Cardiac fibroblast (primary cell): Measurements from ENCODE around the gene PLAGL2.

ENCODE experiments used
- DNase-seq, 2 donors: peaks; one replicate each; pipeline versions ENCODE4 v3.0.0 to v3.0.0-alpha.2; 2010; ENCODE audit warnings: low read depth in 2 of 2
- H3K4me3 ChIP-seq, 2 donors: replicated peaks in 1 of 2; 1 replicate in 1 of 2; 2 replicates in 1 of 2; pipeline ENCODE4 v1.5.1; 2011; ENCODE audit warnings: low read depth in 2 of 2, low read length in 2 of 2, mild to moderate bottlenecking in 2 of 2, moderate library complexity in 1 of 2
- TF ChIP-seq, protein P1 (sequence below): IDR thresholded peaks from one replicate; pipeline ENCODE4 v1.5.1; 2011; ENCODE audit warnings: low read depth, mild to moderate bottlenecking, low read length, inconsistent platforms

PLAGL2 gene

DNA sequence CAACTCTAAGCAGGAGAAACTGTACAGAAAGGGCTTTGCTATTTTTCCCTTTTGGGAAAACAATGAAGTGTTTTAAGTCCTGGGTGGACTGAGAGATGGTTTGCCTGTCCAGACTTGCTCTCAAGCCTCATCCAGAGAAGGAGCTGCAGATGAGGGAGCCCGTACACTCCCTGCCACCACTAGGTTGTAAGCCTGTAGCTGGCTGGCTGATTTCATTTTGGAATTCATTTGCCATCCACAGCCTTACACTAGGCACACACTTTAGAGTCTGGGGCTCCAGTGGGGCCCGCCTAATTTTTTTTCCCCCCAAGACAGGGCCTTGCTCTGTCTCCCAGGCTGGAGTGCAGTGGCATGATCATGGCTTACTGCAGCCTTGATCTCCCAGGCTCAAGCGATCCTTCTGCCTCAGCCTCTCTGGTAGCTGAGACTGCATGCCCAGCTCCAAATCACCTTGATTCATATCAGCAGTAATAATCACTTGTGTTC, 28.5 kb upstream of the PLAGL2 start:
- no peak for DNase-seq
- H3K4me3 ChIP-seq = no peak overlapping the region
- TF ChIP-seq, protein P1, sequence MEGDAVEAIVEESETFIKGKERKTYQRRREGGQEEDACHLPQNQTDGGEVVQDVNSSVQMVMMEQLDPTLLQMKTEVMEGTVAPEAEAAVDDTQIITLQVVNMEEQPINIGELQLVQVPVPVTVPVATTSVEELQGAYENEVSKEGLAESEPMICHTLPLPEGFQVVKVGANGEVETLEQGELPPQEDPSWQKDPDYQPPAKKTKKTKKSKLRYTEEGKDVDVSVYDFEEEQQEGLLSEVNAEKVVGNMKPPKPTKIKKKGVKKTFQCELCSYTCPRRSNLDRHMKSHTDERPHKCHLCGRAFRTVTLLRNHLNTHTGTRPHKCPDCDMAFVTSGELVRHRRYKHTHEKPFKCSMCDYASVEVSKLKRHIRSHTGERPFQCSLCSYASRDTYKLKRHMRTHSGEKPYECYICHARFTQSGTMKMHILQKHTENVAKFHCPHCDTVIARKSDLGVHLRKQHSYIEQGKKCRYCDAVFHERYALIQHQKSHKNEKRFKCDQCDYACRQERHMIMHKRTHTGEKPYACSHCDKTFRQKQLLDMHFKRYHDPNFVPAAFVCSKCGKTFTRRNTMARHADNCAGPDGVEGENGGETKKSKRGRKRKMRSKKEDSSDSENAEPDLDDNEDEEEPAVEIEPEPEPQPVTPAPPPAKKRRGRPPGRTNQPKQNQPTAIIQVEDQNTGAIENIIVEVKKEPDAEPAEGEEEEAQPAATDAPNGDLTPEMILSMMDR = no peak

DNA sequence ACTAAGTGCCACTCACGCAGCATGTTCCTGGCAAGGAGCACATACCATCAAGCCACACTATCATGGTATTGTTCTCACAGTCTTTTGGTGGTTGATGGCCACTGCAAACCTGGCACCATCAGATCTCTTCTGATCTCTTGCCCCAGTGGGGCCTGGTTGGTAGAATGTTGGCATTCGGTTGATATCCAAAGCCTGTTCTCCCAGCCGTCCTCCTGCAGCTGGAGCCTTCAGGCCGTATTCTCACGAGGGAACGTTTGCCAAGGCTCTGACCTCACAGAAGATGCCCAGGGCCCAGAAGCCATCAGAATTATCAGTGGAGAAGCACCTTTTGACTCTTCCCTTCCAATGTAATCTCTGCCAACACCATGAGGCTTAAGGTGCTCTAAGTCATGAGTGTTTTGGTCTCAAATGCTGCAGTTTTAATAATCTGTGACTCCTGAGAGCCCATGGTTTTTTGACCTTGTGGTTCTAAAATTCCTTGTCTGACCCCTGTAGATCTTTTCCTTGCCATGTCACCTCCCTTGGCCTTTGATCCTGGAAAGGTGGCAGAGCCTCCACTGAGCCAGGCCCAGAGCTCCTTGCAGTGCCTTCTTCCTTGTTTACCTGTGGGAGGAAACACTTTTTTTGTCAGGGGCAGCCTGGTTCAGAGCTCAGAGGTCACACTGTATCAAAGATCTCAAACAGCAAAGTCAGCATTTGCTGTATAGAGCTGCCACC, 27.9 kb upstream of the PLAGL2 start:
- H3K4me3 ChIP-seq = no peak overlapping the region
- TF ChIP-seq, protein P1 = no peak
- no peak for DNase-seq

DNA sequence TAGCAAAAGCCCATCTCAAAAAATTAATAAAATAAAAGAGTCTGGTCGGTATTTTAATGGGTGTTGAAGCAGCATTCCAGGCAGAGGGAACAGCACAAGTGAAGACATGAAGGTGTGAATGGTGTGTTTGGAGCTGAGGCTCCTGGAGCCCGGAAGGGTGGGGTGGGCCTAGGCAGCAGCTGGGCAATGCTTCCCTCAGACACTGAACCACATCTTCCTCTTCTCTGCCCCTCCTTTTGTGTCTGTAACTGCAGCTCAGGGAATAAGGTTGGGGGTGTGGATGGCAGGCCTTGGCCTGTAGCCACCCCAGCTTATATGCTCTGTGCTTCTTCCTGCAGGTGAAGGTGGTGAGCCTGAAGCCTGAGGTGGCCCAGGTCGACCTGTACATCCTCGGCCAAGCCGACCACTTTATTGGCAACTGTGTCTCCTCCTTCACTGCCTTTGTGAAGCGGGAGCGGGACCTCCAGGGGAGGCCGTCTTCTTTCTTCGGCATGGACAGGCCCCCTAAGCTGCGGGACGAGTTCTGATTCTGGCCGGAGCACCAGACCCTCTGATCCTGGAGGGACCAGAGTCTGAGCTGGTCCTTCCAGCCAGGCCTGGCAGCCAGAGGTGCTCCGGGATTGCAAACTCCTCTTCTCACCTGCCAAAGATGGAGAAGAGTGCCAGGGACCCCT, 26.7 kb upstream of the PLAGL2 start:
- DNase-seq = no peak
- H3K4me3 ChIP-seq = no peak overlapping the region
- TF ChIP-seq, protein P1 = no peak

DNA sequence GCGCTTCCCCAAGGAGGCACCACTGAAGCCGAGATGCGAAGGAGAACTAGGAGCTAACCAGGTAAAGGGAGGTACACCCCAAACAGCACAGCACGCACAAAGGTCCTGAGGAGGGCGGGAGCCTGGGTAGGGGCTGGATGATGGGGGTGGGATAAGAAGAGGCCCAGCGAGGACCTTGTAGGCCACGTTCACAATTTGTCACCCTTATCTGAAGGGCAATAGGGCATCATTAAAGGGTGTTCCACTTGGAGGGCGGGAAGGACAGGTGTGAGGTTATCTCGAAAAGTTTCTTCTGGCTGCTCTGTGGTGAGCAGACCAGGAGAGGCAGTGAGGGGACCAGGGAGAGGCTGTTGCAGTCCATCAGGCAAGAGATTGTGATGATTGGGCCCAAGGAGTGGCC, 25.7 kb upstream of the PLAGL2 start:
- no peak overlapping the region for H3K4me3 ChIP-seq
- TF ChIP-seq, protein P1 = no peak
- no peak for DNase-seq

DNA sequence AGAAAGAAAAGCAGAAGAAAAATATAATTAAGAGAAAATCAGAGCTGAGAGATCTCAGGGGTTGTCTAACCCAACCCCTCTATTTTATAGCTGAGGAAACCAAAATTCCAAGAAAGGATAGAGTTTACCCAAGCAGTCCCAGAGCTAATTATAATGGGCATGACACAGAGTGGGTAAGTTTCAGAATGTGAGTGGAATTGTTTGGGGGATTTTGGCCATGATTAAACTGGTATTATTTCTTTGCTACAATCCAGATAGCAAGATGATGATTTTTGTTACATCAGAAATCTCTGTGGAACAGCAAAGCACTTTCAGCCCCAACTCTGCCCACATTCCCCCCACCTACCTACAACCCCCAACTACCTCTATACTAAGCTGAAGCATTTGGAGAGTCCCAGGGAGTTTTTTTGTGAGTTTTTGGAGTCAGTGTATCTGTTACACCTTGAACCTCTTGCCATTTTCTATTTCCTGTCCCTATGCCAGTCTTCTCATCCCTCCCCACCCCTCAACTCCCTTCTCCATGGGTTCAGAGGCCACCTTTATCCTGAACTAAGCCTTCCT, 24.9 kb upstream of the PLAGL2 start:
- no peak overlapping the region for H3K4me3 ChIP-seq
- TF ChIP-seq, protein P1 = no peak
- DNase-seq = no peak

DNA sequence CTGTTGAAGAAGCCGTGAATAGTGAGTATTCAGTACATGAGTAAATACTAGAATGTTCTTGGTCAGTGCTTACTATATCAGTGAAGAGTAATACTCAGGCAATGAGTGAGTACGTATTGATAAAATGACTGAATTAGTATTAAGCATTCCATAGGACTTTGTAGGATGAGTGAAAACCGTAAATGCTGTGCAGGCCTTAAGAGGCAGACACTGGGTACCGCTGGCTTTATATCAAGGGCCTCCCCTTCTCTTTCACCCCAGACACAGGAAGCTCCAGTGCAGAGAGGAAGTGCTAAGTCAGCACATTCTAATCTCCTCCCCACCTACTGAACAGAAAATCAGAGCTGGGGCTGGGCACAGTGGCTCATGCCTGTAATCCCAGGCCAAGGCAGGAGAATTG, 24.3 kb upstream of the PLAGL2 start:
- H3K4me3 ChIP-seq = no peak overlapping the region
- DNase-seq = peak in 1 of 2 donors; percentile 43
- TF ChIP-seq, protein P1 = no peak
